ENCODE data around the gene SF3A1.
A peak's percentile ranks its signal among the peaks of the same experiment; 100 is the strongest.

The SF3A1 gene

DNA sequence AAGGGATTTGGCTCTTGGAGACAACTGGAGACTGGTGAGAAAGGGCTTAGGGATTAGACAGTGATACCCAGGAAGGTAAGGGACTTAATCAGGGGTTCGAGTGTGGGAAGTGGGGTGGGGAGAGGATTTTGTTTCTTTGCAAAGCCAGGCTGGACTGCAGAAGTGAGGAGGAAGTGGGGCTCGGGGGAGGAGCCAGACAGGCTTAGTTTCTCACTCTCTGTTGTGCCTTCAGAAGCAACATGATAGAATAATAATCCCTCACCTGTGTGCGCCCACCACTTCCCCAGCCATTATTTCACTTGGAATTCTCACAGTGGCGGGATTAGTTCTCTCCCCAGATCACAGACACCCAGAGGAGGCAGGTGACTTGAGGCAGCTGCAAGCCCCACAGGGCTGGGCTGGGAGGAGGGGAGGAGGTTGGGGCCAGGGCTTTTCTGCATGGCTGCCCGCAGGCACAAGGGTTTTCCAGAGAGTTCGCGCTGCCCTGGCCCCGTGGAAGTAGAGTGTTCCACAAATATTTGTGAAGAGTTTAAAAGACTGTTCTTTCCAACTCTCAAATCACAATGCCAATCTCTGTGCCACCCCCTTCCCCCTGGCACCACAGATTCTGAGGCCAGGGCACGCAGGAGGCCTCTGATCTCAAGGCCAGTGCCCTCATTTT, 36.1 kb upstream of the SF3A1 start:
- H3K4me1 ChIP-seq (ENCODE audit: insufficient read depth, poor library complexity, severe bottlenecking), result no peaks in the 10 kb centered on the region
- H3K27ac ChIP-seq (ENCODE audit: poor library complexity, severe bottlenecking), result no peak overlapping the region
- no peaks in the 10 kb centered on the region for H3K9me3 ChIP-seq (ENCODE audit: severe bottlenecking)
- no peaks in the 10 kb centered on the region for H3K36me3 ChIP-seq (ENCODE audit: low read depth)
- H3K4me3 ChIP-seq (ENCODE audit: severe bottlenecking), result no peak overlapping the region
- ATAC-seq (ENCODE audit: low read depth) (no peak), DNase-seq (ENCODE audit: low spot score) (no peak)
- TF ChIP-seq, protein P1, sequence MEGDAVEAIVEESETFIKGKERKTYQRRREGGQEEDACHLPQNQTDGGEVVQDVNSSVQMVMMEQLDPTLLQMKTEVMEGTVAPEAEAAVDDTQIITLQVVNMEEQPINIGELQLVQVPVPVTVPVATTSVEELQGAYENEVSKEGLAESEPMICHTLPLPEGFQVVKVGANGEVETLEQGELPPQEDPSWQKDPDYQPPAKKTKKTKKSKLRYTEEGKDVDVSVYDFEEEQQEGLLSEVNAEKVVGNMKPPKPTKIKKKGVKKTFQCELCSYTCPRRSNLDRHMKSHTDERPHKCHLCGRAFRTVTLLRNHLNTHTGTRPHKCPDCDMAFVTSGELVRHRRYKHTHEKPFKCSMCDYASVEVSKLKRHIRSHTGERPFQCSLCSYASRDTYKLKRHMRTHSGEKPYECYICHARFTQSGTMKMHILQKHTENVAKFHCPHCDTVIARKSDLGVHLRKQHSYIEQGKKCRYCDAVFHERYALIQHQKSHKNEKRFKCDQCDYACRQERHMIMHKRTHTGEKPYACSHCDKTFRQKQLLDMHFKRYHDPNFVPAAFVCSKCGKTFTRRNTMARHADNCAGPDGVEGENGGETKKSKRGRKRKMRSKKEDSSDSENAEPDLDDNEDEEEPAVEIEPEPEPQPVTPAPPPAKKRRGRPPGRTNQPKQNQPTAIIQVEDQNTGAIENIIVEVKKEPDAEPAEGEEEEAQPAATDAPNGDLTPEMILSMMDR (IDR thresholded peaks at IDR 0.05; ENCODE audit: poor library complexity, severe bottlenecking), result no peak
- H3K27me3 ChIP-seq (ENCODE audit: insufficient read depth, poor library complexity, severe bottlenecking), result no peaks in the 10 kb centered on the region

DNA sequence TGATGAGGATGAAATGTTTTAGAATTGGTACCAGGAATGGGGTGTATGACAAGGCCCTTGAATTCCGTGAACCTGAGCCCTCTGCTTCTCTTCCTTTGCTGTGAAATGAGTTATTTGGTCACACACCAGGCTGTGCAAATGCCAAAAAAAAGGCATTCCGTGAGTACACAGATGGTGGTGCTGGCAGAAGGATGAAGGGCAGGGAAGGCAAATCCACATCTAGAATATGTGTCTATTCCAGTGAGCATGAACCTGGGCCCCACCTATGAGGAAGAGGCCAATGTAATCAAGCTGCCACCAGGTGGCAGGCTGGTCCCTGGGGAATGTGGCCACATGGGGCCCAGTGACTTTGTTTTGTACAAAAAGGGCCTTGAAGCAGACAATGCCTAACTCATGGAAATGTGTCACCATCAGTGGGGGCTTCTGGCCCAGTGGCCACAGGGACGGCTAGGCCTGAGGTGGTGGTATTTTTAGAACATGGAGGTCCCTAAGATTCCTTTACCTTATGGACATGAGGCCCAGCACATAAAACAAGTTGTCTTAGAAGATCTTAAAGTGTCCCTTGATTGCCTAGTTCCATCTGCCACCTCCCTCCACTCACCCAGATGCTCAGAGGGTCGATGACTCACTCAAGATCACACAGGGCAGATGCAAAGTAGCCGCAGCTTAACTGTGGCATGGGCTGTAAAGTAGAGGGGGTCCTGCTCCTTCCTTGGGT, 34.4 kb upstream of the SF3A1 start:
- ATAC-seq (ENCODE audit: low read depth), result peak; percentile 39; the same call in 2 of the 3 replicates
- no peaks in the 10 kb centered on the region for H3K4me1 ChIP-seq (ENCODE audit: insufficient read depth, poor library complexity, severe bottlenecking)

DNA sequence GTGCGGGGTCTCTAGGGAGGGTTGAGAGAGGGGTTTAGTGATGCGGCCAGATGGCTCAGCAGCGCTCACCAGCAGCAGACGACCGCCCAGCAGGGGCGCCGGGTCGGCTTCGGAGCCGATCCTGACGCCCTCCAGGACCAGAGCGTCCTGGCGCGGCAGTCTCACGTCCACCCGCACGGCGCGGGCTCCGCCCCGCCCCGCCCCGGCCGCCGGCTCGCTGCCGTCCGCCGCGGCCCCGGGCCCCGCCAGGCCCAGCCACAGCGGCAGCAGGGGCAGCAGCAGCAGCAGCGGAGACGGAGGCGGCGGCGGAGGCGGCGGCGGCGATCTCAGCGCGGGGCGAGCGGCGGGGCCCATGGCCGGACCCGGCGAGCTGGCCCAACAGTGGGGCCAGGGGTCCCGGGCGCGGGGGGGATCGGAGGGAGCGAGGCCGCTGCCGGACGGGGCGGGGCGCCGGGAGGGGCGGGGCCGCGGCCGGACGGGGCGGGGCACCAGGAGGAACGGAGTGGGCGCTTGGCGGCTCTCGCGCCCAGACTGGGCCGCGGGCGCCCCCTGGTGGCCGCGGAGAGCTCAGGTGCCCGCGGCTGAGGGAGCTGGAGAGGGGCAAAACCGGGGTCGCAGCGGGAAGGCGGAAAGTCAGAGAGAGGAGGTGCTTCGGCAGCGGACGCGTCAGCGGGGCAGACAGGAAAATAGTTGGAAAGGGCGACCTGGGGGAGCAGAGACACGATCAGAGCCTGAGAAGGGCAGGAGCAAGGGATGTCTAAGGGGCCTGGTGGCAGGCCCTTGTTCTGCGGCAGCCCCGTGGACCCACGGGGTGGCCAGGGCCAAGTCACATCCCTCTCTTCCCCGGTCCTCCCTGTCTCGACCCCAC, 30.5 kb upstream of the SF3A1 start, which contains the start of gene RNF215:
Gene RNF215 (minus strand): TSS at position 452 of the 868 bp plus-strand sequence. CDS start 98 bp downstream, at position 354.
- Histone ChIP-seq H3K9me3 (ENCODE audit: severe bottlenecking) (no peaks in the 10 kb centered on the region), H3K4me1 (ENCODE audit: insufficient read depth, poor library complexity, severe bottlenecking) (no peaks in the 10 kb centered on the region), H3K27me3 (ENCODE audit: insufficient read depth, poor library complexity, severe bottlenecking) (no peaks in the 10 kb centered on the region), H3K36me3 (ENCODE audit: low read depth) (peaks cover 6% of the 10 kb centered on the region), H3K4me3 (ENCODE audit: severe bottlenecking) (peak within 1 kb of the TSS; percentile 86), H3K27ac (ENCODE audit: poor library complexity, severe bottlenecking) (peak within 1 kb of the TSS; percentile 43)
- DNase-seq (ENCODE audit: low spot score), result no peak
- TF ChIP-seq, protein P1 (IDR thresholded peaks at IDR 0.05; ENCODE audit: poor library complexity, severe bottlenecking), result peak; percentile 97
- peak; percentile 78 for ATAC-seq (ENCODE audit: low read depth)

More for the DNA sequence above, 34.4 kb upstream of the SF3A1 start:
- Histone ChIP-seq H3K27me3 (ENCODE audit: insufficient read depth, poor library complexity, severe bottlenecking) (no peaks in the 10 kb centered on the region), H3K36me3 (ENCODE audit: low read depth) (no peaks in the 10 kb centered on the region), H3K9me3 (ENCODE audit: severe bottlenecking) (no peaks in the 10 kb centered on the region), H3K27ac (ENCODE audit: poor library complexity, severe bottlenecking) (no peak overlapping the region), H3K4me3 (ENCODE audit: severe bottlenecking) (no peak overlapping the region)
- TF ChIP-seq, protein P1 (IDR thresholded peaks at IDR 0.05; ENCODE audit: poor library complexity, severe bottlenecking), result peak; percentile 82
- DNase-seq (ENCODE audit: low spot score), result no peak

DNA sequence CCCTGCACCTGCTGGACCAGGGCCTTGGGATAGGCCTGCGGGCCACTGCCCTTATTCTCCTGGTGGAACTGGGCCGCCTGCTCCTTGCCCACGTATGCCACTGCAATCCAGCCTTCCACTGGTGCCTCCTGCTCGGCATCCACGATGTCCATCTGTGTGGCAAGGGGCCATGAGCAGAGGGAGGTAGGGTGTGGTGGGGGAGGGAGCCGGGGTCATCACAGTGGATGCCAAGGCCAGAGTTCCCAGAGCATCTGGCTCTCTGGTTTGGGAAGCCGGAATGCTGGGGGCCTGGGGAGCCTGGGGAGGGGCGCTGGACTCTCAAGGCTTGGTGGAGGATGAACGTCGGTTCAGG, 29.9 kb upstream of the SF3A1 start:
- DNase-seq (ENCODE audit: low spot score), result no peak
- Histone ChIP-seq H3K36me3 (ENCODE audit: low read depth) (peaks cover 6% of the 10 kb centered on the region), H3K4me3 (ENCODE audit: severe bottlenecking) (peak overlapping the region; percentile 86), H3K4me1 (ENCODE audit: insufficient read depth, poor library complexity, severe bottlenecking) (no peaks in the 10 kb centered on the region), H3K9me3 (ENCODE audit: severe bottlenecking) (no peaks in the 10 kb centered on the region), H3K27ac (ENCODE audit: poor library complexity, severe bottlenecking) (peak overlapping the region; percentile 43), H3K27me3 (ENCODE audit: insufficient read depth, poor library complexity, severe bottlenecking) (no peaks in the 10 kb centered on the region)
- TF ChIP-seq, protein P1 (IDR thresholded peaks at IDR 0.05; ENCODE audit: poor library complexity, severe bottlenecking), result no peak
- ATAC-seq (ENCODE audit: low read depth), result no peak
